CD4-positive, alpha-beta T cell treated with Interferon gamma for 1 hour (primary cell): Measurements from ENCODE around the gene LMX1A.

Source experiments
- DNase-seq: peaks from one replicate; pipeline ENCODE4 v3.0.0-alpha.2; 2020

The LMX1A gene

DNA sequence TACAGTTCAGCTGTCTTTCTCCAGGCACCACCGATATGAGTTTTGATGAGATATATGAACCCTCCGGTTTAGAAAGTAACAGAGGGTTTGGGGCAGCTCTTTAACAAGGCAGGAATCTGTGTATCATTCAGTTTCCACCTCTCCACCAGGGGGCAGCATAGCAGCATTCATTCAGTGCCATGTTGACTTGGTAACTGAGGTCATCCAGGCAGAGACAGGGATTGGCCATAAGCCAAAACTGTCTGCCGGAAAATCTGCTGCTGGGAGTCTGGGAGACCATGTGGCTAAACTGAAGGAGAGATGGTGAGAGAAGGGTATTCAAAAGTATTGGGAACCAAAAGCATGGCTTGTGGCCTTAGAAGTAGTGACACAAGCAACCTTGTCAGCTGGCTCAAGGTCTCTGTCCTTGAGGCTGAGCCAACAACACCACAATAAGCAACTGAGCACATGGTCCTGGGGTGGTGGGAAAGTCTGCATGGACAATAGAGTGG is 98.5 kb downstream of the LMX1A start:
- no peak for DNase-seq

DNA sequence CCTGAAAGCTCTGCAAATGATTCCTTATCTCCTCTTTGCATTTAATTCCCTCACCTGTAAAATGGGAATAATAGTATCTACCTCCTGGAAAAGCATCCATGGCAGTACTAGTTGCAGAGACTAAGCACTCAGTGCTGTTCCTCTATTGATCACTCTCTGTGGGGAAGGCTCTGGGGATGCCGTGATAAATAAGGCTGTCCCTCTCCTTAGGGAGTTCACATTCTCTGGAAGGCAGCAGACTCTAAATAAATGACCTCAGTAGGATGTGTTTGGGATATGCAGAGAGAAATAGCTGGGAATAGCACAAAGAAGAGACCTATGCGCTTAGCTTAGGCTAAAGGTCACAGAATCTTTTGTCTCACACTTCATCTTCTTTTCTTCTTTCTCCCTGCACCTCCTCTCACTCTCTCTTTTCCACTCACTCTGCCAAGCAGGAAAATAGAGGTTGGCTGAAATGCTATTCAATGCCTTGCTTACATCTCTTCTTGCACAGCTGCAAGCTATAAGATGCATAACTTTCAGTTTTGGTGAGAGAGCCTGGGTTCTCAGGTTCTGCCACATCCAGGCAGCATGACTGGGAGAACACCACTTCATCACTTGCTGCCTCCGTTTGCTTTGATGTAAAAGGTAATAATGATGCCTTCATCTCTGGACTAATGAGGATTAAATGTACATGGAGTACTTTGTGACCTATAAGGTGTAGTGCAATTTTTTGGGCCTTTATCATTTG is 101.5 kb downstream of the LMX1A start:
- no peak for DNase-seq

DNA sequence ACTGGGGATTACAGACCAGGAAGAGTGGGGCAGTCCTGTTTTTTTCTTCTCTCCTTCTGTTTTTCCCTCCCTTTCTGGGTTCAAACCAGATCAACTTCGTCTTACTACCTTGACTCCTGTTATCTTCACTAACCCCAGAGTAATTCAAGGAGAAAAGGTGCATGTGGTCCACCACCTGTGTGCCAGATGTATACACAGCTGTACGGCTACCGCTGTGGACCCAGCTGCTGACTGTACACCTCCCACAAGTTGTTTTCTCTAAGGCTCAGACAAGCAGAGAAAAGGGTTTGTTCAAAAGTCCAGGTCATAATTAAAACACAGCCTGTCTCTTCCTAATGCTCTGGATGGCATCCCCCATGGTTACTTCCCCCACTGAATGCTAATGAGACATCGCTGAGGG is 102.1 kb downstream of the LMX1A start:
- DNase-seq: no peak

DNA sequence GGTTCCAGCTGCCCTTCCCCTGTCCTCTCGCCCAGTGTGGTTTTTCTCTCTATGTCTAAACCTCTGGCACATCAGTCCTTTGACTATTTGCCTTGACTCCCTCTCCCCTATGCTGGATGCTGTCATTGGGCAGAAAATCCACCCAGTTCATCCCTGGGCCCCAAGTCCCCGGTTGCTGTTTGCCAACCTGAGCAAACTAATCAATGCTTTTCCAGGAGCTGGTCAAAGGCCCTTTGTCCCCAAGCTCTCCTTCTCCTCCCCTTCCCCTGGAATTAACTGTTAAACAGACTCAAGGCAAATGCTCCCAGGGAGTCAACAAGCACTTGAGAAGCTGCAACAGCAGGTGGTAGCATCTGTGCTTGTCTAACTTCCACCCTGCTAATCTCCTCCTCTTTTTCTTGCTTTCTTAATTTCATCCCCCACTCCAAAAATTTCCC is 102.7 kb downstream of the LMX1A start:
- no peak for DNase-seq

DNA sequence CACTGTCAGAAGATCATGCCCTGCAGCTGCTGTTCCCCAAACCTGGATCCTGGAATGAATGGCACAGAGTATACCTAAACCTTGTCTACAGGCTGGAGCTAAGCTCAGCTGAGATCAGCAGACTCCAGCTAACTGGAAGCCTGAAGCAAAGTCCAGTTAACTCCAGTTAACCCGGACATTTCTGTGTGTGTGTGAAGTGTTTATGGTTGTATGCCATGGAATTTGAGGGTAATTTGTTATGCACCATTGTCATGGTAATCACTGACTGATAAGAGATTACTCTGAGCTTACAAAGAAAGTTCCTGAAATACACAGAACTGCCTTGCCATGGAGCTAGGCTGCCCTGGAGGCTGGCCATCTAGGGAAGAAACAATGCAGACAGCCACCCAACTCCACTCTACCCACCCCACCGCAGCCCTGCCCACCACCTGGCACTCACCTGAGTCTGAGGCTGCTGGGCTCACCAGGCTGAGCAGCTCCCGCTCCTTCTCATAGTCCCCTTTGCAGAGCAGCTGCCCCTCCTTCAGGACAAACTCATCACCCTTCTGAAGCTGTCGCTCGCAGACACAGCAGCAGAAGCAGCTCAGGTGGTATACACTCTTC is 107.4 kb downstream of the LMX1A start:
- no peak for DNase-seq

DNA sequence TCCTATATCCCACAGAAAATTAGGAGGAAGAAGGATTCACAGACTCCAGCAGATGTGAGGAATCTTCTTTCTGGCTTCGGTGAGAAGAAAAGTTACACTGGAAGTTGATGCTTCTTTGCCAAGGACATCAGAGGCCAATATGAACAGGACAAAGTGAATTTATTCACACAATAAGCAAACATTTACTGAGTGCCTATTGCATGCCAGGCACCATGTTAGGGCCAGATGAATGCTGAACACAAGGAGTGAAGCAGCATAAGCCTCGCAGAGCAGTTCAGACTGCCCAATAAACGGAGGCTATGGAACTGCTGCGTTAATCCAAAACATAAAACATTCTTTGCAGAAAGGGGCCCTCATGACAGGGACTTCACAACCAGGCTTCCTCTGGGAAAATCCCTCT is 114.6 kb downstream of the LMX1A start:
- no peak for DNase-seq

DNA sequence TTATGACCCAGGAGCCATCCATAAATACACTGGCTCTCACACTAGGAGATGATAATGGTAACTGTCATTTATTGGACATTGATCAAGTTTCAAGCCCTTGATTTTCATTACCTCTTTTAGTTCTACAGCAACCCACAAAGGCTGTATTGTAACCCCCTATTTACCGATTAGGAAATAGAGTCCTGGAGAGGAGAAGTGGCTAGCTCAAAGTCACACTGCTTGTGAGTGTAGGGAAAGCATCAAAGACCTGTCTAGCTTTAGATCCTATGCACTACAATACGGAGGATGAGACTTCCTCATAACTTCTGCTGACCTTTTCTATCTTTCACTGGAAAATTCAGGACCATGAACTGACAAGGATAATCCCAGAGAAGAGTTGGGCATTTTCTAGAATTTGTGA is 115.2 kb downstream of the LMX1A start:
- no peak for DNase-seq

DNA sequence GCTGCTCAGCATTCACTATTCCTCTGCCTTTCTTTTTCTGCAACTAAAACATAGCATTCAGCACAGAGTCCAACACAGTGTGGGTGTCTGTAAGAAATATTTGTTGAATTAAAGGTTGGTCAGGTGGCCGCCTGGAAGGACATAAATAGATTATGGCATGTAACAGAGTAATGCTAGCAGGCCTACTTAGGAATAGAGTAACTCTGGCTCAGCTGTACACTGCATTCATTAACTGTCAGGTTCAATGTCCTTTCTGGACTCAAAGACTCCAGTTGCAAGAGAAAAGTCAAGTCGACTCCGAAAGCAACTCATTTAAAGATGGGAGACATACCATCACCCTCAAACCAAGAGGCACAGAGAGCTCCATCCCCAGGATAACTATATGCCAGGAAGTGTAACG is 116.0 kb downstream of the LMX1A start:
- DNase-seq: no peak

DNA sequence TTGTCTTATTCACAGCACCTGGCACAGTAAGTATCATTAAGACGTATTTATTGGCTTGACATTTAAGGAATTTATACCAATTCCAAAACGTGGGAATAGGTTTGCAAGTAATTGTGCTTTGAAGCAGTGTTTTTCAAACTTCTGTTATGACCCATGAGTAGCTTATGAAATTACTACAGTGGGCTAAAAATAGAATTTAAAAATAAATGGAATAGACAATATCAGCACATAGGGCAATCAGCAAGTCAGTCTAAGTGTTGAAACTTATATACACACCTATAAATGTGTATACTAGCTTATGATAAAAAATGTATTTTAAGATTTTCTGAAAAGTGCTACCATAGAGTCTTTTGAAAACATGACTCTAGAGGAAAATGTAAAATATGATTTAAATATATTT is 116.6 kb downstream of the LMX1A start:
- no peak for DNase-seq

DNA sequence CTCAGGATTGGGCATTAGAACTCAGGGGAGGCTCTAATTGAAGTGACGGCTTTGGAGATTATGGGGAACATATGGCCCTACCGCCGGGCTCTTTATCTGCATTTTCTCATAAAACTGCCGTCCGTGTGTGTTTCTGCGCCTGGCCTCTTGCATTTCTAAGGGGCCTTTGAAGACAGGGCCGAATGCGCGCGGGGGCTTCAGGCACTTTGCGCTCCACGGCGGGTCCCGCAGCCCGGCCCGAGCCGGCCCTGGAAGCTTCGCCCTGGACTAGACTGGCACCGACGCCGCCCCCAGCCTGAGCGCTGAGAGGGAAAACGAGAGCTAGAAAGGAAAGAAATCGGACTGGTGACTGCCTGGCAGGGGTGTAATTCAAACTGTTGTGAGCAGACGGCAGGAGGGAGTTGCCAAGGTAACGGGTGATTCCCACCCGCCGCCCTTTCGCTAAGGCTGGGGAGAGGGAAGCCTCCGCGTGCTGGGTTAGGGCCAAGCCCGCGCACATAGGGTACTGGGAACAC is 120.7 kb downstream of the LMX1A start:
- DNase-seq: no peak

DNA sequence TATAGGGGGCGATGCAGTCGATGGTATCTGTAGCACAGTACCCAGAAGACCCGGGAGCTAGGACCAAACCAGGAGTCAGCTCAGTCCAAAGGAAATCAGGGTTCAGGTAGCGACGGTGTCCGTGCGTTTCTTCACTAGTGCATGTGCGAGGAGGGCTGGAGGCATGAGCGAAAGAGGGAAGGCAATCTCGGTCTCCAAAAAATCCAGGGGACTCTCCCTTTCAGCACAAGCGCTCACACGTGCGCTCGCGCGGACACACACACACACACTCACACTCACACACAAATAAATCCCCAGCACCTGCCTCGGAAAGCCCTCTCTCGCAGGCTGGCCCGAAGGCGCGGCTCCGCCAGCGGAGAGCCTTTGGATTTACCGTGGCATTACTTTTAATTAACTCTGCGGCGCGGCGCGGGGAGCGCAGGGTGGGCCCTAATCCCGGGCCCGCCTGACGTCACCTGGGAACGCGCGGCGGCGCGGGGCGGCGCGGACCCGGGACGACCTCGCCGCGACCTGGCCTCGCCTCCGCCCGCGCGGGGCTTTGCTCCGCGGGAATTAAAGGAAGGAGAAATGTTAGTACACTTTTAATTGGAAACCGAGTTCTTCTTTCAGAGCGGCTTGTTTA is 121.2 kb downstream of the LMX1A start:
- DNase-seq: no peak

DNA sequence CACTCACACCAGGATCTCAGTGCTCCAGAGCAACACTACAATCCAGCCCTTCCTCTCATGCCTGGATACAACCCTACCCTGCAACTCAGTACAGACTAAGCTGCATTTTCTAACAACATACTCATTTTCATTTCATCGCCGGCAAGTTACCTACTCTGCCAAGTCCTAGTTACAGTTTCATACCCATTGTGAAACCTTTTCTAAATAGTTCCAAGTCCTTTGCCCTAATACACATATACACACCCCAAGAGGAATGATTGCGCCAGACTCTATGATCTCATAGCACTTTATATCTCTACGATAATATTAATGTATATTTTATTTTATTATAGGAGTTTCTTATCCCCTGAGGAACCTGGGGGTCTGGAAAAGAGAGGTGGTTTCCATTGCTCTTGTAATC is 122.4 kb downstream of the LMX1A start:
- no peak for DNase-seq

DNA sequence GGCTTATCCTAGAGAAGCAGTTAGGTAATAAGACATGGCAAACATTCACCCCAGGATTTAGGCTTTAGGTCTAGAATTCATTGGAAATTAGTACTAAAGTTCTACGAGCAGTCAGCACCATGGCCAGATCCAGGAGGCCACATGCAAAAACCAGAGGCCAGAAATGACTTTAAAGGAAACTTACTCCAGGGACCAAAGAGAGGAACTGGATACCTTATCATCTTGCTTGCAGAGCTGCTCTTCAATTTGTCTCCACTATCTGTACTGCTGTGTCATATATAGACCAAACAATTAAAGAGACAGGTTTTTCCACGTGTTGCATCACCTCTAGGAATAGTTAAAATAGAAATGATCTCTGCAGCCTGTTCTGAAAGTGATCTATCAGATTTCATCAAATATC is 127.8 kb downstream of the LMX1A start:
- no peak for DNase-seq

DNA sequence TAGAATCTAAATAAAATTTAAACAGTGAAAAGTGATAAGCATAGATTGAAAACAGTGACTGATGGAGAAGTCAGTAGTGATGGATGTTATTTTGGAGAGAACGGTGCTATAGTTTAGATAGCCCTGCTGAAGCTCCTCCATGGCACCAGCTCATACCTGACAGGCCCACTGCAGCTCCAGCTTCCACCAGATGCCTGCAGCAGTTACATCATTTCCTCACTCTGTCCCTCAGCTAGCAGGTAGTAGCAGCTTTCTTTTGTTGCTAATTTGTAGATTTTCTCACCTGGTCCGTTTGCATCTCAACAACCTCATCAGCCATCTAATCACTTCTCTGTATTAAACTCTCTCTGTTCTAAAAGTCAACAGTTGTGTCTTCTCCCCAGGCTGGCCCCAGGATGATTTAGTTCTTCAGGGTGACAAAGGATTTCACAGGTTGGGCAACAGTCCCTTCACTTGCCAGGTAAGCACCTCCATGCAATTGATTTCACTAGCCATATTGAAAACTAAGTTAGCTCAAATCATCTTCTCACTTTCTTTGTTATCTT is 128.3 kb downstream of the LMX1A start:
- no peak for DNase-seq

DNA sequence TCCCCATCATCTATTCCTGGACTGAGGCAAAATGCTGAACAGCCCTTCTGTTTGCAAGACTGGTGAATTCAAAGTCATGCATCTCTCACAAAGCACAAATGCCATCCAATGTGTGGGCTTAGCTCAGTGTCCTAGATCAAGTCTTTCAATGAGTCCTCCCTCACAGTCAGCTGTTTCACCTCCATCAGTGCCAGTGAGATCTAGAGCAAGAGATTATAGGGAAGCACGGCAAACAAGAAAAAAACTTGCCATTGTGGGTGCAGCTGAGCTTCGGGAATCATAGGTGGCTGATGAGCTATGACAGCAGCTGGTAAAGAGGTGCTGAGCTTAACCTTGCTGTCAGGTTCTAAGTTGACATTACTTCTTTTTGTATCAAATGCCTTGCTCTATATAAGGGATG is 130.2 kb downstream of the LMX1A start:
- no peak for DNase-seq

DNA sequence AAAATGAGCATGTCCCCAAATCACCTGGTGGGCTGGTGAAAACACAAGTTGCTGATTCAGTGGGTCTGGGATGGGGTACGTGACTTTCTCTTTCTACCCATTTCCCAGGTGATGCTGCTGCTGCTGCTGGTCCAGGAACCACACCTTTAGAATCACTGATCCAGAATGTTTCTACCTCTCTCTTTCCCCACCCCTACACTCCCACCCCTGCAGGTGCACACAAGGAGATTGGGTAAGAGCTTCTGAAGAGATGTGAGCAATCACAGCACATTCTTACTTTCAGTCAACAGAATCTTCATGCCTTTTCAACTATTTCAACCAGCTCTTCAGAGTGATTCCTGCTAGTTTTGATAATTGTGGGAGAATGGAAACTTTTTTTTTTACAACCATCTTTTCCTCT is 130.9 kb downstream of the LMX1A start:
- DNase-seq: no peak

DNA sequence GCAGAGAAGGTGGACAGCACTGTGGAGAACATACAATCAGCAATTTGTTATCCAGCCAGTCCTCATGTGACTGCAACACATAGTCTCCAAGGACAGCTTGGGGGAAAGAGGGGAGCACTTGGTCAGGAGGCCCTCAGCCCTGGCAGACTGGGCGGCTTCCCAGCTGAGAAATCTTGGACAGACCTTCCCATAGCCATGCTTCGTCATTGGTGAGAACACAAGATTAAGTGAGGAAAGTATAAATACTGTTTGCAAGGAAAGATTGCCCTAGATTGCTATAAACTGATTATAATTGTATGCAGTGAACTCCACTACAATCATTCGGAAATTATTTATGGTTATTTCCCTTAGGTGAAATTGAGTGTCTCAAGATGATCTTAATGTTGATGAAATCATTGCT is 131.5 kb downstream of the LMX1A start:
- DNase-seq: no peak

DNA sequence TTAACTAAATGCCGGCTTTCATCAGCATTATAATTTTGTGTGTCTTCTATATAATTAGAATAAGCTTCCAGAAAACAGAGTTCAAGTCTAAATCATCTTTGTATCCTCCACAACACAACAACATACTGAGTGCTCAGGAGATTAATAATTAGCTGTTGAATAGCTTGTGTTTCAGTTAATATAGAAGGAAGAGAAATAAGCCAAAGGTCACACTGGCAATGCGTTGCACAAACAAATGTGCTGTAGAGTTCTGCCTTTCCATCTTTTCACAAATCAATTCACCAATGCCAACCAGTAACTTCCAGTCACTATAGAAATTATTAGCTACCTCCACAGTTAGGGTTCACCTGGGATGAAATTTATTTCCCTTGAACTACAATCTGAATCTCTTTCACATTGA is 132.0 kb downstream of the LMX1A start:
- DNase-seq: no peak

DNA sequence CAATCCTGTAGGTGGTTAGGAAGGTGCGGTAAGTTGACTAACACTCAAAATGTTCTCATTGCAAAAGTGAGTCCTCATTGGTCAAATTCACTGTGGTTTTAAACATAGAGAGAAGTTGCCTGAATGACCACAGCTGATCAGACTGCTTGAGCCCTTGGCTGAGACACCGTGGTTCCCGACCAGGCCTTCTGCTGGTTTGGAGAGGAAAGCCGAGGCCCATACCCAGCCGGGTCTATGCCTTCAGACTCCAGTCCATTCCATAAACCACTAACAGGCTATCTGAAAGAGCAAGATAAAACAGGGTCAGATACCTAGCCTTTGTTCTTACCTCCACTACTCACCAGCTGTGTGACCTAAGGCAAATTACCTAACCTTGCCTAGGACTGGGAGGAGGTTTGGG is 133.9 kb downstream of the LMX1A start:
- DNase-seq: no peak

DNA sequence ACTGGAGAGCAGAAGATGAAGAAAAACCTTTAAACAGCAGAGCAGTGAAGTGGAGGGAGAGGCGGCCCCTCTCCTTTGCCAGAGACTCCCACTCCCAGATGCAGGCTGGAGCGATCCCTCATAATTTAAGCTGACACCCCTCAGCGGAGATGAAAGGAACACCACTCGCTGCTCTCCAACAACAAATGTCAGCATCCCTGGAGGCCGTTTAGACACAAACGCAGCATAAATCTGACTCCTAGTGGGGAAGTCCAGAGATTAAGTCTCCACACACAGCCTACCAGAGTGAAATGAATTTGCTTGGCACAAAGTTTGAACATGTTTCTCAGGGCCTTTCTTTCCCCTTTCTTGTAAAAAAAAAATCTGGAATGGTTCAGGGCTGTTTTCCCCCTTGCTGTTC is 137.8 kb downstream of the LMX1A start:
- DNase-seq: no peak

DNA sequence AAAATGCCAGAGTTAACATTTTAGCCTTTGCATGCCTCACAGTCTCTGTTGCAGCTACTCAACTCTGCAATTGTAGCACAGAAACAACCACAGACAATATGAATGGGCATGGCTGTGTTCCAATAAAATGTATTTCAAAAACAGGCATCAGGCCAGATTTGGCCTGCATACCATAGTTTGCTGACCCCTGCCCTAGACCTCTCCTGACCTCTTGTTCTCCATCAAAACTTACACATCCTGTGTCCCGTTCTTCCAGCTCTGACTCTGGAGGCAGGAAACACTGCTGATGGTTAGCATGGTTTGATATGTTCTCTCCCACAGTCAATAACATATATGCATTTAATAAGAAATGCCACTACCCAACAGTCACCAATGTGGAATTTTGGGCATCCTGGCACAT is 138.6 kb downstream of the LMX1A start:
- DNase-seq: no peak

DNA sequence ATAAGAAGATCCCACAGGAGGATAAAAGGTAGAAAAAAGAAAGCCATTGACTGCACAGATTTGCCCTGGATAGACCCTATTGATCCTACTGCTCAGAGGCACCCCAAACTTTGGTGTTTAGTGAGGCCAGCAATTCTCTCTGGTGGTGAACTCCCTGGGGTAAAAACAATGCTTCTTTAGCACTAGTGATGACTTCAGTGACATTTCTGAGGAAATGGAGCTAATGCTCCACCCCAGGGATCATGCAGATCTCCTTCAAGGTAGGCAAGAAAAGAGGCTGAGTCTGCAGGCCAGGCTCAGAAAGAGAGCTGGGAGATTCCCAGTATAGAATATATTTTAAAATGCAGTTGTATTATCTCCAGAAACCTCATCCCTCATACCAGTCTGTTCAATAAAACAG is 140.3 kb downstream of the LMX1A start:
- no peak for DNase-seq

DNA sequence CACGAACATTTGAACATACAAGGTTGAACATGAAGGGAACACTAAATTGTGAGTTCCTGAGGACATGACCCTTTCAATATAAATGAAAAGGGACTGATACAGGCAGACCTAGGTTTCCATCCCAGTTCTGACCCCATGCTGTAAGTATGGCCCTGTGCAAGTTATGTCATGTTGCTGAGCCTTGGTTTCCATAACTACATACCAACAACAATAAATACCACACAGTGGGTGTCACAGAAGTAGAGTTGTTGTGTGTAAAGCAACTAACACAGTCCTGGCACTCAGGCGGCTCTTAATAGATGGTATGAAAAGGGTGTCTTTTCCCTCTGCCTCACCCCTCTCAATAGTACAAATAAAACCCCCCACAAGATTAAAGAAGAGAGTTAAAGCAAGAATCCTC is 140.8 kb downstream of the LMX1A start:
- DNase-seq: no peak

DNA sequence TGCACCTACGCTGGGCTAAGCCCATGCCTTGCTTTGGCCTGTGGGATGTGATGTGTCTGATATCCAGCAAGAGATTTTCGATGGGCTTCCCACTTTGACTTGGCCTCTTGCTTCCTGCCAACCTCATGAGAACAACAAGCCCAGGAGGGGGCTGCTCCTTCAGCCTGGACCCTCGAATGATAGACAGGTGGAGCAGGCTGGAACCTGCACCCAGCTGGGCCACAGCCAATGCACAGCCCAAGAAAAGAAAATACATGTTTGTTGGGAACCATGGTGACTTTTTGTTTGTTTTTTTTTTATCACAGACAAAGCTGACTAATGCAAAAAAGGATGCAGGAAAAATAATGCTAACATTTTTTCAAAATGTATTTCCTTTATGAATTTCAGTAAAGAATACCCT is 144.3 kb downstream of the LMX1A start:
- DNase-seq: no peak
